Stimulated activated CD8-positive, alpha-beta memory T cell treated with anti-CD3 and anti-CD28 coated beads, Interleukin-4, amount 100 ng/mL, for 4 hours (primary cell): Measurements from ENCODE around the gene TTLL11.
"Not testable (repeated sequence)": the region's sequence is repeated elsewhere in the genome, so short reads cannot be mapped to it uniquely, and the experiment has no call there.

Experiments used
- DNase-seq, 2 donors: peaks; one replicate each; pipeline ENCODE4 v3.0.0-alpha.2; 2020; ENCODE audit warnings: low read depth in 2 of 2, low spot score in 1 of 2

TTLL11 gene

GRCh38 chr9:122085260-122085659 is 7.8 kb downstream of the TTLL11 start:
- no peak for DNase-seq

GRCh38 chr9:122084026-122084675 is 9.0 kb downstream of the TTLL11 start:
- no peak for DNase-seq

DNA sequence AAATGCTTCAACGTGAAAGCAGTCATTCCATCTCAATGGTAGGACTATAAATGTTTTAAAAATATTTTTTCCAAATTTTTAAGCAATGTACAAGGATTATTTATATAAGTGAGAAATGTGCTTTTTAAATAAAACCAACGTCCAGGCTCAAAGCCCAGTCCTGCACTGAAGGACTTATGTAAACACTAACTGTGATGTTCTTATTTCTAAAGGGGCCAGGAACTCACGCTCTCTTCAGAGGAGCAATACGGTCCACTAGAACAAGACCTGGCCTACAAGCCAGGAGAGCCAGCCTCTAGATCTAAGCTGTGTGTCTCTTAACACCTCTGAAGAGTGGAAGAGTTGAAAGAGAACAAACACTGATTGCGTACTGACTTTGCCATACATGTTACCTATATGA is 12.1 kb downstream of the TTLL11 start:
- DNase-seq, result no peak

DNA sequence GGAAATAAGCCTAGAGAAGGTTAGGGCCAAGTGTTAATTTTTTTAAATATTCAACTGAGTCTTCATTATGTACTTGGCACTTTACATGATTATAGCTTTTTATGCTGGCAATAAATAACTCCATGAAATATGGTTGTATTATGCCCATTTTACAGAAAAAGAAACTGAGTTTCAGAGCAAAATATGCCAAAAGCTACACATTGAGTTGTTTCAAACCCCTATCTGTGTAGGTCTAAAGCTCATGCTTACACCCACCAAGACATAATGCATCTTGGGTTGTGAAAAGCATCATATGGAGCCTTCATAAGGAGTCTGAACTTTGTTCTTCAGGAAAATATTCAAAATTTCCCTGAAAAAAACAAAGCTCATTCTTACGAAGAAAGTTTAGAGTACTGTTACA is 14.6 kb downstream of the TTLL11 start:
- DNase-seq, result no peak

- no peak for DNase-seq
Measured at GRCh38 chr9:122076773-122077172, 16.3 kb downstream of the TTLL11 start.

- DNase-seq, result no peak
Measured at GRCh38 chr9:122076117-122076516, 17.0 kb downstream of the TTLL11 start.

DNA sequence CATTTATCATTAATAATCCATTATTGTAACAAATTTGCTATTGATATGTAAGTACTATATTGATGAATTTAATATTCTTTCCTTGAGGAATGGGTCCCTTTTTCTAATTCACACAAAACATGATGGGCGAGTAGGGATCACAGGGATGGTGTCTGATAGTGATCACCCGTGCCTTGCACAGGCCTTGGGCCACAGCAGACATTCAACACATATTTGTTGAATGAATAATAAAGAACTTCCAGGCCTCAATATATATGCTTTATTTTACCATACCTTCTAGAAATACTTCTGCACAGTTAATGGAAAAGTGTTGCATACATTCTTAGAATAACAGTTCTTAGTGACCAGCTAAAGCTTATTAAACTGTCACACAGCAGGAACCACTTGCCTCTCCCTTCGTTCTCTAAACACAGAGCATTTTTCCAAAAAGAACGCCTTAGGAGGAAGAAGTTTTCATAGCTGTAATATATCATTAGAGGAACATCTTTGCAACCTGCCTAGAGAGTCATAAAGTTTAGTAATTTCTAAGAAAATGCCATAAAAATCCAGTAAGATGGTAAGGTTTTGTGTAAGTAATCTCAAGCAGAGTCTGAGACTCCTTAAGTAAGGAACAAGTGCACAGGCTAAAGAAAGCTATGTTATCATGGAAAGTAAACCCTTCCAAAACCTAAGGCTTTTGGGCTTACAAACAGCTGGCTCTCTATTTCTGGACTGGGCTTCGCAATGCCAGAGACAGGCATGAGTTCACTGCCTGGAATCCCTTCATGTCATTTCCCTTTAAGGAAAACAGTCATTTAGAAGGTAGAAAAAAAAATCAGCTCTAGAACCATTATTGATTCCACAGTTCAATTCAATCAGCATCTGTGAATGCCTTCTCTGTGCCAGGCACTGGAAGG is 17.7 kb downstream of the TTLL11 start:
- no peak for DNase-seq

DNA sequence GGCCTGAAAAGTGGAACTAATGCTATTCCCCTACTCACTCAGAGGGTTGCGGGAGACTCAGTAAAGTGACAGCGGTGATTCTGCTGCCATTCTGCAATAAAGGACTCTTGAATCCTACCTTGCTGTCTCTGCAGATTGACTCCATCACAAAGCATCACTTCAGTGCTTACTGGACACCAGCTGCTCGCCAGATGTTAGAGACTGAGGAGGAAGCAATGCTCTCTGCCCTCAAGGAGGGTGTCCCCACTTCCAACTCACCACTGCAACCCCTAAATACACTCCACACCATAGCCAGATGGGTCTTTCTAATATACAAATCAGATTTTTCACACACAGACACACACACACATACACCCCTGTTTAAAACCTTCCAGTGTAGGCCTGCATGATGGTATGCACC is 21.4 kb downstream of the TTLL11 start:
- no peak for DNase-seq

GRCh38 chr9:122070728-122071515 is 22.2 kb downstream of the TTLL11 start:
- DNase-seq, result no peak

DNA sequence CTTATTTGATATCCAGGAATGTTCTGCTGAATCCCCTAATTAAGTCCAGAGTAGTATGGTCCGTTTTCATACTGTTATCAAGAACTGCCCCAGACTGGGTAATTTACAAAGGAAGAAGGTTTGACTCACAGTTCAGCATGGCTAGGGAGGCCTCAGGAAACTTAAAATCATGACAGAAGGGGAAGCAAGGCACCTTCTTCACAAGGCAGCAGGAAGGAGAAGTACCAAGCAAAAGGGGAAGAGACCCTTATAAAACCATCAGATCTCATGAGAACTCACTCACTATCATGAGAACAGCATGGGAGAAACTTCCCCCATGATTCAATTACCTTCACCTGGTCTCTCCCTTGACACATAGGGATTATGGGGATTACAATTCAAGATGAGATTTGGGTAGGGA is 26.4 kb downstream of the TTLL11 start:
- not testable (repeated sequence) for DNase-seq

DNA sequence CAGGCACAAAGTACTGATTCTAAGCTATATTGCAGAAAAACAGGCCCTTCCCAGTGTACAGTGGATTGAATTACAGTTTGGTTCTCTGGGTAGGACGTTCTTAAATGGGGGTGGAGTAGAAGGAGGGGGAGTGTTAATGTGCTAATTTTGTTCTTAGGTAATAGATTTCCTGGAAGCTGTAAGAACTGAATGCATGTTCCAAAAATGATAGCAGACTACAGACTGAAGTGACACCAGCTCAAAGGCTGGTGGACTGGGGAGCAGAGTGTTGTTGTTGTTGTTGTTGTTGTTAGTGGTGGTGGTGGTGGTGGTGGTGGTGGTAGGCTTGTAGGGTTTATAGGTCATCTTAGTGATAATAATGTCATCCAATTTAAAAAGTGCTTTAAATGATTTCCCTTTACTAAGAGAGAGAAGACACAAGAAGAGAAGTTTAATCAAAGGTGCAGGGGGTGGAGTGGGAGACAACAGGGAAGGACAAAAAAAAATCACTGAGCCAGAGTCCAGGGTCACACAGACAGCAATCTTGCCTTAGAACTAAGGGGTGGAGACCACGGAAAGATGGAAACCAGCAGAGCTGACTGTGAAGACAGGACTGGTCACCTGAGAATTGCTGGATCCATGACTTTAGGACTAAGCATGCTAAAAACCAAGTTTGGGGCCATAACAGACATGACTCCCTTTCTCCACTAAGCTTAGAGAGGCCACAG is 27.0 kb downstream of the TTLL11 start:
- no peak for DNase-seq

GRCh38 chr9:122060481-122060880 is 32.6 kb downstream of the TTLL11 start:
- no peak for DNase-seq

DNA sequence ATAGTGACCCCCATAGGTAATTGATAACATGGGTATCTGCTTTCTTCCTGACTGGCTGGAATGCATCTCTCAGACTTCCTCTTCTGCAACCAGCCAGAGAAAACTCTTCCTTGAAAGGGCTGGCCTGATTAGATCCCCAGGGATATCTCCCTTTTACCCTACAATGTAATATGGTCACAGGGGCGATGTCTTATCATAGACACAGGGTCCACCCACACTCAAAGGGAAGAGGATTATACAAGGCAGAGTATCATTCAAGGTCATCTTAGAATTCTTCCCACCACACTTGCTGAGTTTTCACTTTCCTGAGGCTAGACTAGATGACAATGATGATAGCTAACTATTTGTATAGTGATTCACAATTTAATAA is 33.2 kb downstream of the TTLL11 start:
- DNase-seq, result no peak

GRCh38 chr9:122059214-122059954 is 33.7 kb downstream of the TTLL11 start:
- no peak for DNase-seq

DNA sequence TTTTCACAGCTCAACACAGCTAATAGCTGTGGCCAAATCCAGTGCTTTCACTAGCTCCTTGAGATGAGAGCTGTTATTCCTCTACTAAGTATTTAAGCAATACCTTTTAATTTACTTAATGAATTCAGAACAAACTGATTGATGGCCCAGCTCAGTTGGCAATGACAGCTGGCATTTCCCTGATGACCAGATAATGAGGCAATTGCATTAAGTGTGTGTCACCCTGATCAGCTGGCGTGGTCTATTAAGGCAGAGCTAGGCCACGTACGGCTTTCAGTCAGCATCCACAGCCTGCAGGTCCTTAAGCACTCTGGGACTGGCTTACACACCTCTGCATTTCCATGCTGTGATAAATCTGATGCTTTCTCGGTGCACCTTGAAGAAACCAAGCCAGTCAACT is 34.4 kb downstream of the TTLL11 start:
- DNase-seq, result no peak

GRCh38 chr9:122058051-122058450 is 35.1 kb downstream of the TTLL11 start:
- no peak for DNase-seq

DNA sequence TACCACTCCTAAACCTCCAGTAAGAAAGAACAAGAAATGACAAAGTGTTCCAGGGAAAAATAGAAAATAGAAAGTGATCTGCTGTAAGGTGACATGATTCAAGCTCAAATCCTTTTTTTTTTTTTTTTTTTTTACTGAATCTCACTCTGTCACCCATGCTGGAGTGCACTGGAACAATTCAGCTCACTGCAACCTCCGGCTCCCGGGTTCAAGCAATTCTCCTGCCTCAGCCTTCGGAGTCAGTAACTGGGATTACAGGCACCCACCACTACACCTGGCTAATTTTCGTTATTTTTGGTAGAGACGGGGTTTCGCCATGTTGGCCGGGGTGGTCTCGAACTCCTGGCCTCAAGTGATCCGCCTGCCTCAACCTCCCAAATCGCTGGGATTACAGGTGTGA is 35.9 kb downstream of the TTLL11 start:
- DNase-seq, result no peak

DNA sequence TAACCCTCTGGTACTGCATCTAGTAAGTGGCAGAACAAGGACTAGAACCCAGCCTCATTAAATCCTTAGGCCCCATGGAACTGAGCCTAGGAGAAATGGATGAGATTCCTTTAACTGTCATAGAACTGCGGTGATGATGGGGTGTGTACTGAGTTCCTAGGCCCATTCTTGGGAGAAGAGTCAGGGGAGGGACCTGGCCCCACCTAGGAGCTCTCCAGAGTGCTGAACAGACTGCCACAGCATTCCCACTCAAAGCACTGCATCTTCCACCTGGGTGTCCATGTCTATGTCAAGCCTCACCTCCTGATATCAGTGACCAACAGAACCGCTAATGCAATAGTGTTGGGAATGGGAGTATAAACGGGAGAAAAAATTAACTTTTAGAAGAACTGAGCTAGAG is 36.6 kb downstream of the TTLL11 start:
- no peak for DNase-seq

DNA sequence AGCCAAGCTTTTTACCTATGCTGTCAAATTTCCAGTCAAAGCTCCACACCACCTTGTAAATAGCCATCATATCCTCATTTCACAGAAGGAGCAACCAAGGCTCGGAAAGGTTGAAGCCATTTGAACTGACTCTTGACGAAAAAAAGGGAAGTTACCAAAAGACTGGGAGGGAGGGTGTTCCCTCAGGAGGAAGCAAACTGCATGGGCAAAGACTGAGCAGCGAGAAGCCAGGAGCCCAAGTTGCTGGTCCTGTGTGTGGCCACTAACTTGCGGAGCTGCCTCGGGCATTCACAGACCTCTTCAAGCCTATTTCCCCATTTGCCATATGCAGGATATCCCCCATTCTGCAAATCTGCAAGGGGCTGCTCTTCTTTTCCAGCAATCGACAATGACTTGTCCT is 37.4 kb downstream of the TTLL11 start:
- no peak for DNase-seq

DNA sequence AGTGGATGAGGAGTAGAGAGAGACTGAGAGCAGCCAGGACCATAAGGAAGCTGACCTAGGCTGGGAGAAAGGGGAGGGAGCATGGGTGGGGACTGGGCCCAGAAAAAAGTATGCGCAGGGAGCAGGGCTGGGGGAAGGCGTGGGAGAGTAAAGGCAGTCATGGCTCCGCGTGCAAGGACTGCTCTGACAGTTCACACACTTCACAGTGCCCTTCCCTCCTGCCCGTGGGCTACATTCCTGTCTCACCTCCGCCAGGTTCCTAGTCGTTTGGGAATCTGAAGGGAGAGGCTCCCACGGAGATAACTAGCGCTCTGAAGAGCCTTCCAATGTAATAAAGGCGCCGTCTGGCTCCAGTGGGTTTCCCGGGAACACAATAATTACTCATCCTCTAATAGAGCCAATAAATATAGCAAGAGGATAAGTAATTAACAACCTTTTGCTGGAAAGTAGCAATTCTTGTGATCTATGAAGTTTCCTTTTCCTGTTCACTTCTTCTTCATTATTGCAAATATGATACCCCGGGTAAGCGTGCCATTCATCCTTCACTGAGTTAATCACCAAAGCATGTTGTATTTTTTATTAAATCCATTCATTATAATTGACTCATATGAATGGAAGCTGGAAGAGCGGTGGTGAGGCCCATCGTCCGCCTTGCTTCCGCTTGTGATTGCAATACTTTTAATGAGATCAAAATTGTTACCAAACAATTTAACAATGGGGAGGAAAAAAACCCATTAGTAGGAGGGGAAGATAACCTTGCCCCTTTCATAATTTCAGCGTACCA is 39.3 kb downstream of the TTLL11 start:
- DNase-seq, result no peak
